Measurements from ENCODE around the gene UBASH3B.
"Not testable (repeated sequence)": the region's sequence is repeated elsewhere in the genome, so short reads cannot be mapped to it uniquely, and the experiment has no call there.

UBASH3B gene

GRCh38 chr11:122861631-122862030 lies 206.1 kb downstream of the UBASH3B start:
- DNase-seq, result no peak

- no peak for DNase-seq
These were observed 206.6 kb downstream of the UBASH3B start for GRCh38 chr11:122862091-122862490.

GRCh38 chr11:122863154-122863553 lies 207.6 kb downstream of the UBASH3B start:
- DNase-seq, result not testable (repeated sequence)

- DNase-seq, result peak; percentile 49
These were observed 208.3 kb downstream of the UBASH3B start for GRCh38 chr11:122863704-122864326.
